Mucosa of gallbladder (tissue), 1 donor: ENCODE results near the gene KRTAP5-2. TPM values are rescaled to one million over a fixed set of nuclear protein-coding genes. Genes with fewer than 3 reads are reported as not detected.

Experiments
- DNase-seq: peaks from one replicate; pipeline ENCODE4 v3.0.0-alpha.2; 2020; ENCODE audit warnings: low spot score
- total RNA-seq: library from RNA; stranded (reverse); gene quantifications from one replicate; pipeline ENCODE4 v1.2.1, GENCODE V29; 2021
- donor health status: DM: no; HTN: no; CAD: no.

KRTAP5-2 gene
- total RNA-seq, 1 donor from 2014 or later: 0.26 TPM

DNA sequence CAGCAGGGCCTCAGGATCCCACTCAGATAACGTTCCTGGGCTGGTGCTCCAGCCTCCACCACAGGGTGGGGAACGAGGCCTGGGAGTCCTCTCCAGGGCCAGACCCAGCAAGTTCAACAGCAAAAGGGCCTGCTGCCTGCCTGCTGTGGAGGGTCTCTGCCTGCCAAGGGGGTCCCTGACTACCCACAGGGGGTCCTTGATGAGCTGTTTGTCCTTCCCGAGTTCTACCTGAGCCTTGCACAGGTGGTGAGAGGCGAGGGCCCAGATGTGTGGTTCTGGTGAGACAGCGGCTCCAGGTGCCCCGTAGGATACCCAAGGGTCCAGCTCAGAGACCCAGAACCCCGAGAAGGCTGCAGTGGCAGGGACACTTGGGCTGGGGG is 30.4 kb downstream of the KRTAP5-2 start:
- DNase-seq: no peak

DNA sequence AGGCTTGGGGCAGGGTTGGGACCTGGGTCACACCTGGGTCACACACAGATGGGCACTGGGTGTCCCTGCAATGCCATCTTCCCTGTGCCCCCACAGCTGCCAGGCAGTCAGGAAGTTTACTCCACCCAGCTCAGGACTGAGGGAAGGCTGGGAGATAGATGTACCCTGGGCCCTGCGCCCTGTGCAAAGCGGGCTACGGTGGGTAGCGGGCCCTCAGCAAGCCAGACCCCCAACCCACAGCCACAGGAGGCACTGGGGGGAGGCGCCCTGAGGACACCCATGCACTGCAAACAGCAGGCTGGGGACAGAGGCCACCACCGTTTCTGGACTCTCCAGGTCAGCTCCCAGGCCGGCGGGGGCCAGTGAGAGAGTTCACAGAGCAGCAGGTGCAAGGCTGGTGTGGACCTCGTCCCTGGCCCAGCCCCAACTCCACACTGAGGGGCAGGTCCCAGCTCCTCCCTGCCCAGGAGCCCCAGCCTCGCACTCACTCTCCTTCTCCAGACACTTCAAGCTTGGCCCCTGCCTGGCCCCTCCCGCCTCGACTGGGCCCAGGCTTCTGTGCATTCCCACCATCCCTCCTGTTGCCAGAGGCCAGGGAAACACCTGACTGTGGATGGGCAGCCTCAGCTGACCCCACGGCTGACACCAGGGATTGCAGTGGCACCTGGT is 30.9 kb downstream of the KRTAP5-2 start:
- DNase-seq: no peak

DNA sequence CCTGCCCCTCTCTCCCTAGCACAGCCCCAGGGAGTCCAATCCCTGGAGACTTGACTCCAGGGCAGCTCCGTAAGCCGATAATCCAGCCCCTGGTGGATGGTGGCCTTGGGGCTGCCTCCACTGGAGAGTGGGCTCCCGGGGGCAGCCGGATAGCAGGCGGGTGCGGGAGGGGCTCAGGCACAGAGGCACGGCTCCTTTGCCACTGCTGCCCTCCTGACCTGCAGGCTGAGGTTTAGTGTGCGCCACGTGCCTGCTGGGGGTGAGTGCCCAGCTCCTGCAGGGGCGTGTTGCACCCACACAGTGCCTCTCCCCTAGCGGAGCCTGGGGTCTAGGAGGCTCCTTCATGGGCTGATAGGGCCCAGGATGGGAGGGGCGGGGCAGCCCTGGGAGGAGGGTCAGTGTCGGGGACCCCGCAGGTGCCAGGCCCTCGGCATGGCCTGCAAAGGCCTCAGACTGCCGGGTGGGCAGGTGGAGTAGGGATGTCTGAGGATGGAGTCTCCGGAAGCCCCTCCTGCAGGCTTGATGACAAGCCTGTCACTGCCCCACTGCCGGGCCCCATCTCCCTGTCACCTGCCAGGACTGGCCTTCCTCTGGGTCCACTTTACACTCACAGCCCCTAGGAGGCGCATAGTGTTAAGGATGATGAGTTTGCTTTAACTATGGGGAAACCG is 31.6 kb downstream of the KRTAP5-2 start:
- no peak for DNase-seq

DNA sequence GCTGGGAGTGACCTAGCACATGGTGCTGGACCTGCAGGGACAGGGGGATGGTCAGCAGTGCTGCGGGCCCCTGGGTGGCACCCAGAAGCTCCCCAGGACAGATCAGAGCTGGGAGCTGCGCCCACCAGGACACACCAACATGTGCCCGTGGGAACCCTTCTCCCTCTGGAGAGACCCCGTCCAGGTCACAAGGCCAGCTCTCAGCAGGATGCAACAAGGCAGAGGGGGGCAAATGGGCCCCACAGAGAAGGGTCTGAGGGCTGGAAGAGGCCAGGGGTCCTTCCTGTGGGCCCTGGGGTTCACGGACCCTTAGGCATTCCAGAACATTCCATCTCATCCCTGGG is 32.2 kb downstream of the KRTAP5-2 start:
- no peak for DNase-seq

DNA sequence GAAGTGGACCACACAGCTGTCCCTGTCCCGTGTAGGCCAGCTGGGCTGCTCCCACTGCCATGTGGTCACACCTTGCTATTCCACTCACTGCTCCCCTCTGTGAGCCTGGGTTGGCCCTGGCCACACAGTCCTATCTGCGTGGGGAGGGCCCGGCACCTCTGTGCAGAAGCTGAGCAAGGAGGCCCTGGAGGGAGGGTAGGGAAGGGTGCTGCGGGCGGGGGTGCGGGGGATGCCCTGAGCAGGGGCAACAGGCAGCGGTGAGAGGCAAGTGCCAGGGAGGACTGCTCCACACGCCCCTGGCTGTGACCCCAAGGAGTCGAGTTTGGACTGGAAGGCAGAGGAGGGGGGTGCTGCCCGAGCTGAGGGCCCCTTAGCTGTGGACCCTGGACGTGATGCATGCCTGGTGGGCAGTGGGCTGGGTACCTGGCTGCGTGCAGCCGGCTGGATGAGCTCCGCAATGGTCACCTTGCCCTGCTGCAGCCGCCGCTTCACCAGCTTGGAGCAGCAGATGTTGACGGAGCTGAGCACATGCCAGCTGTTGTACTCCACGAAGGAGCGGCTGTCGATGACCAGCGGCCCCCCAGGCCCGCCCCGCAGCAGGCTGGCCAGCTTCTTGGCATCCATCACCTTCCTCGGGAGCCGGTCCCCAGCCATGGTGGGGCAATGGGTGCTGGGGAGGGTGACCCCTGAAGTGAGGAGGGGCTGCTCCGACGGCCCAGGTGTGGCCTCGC is 32.8 kb downstream of the KRTAP5-2 start:
- no peak for DNase-seq

DNA sequence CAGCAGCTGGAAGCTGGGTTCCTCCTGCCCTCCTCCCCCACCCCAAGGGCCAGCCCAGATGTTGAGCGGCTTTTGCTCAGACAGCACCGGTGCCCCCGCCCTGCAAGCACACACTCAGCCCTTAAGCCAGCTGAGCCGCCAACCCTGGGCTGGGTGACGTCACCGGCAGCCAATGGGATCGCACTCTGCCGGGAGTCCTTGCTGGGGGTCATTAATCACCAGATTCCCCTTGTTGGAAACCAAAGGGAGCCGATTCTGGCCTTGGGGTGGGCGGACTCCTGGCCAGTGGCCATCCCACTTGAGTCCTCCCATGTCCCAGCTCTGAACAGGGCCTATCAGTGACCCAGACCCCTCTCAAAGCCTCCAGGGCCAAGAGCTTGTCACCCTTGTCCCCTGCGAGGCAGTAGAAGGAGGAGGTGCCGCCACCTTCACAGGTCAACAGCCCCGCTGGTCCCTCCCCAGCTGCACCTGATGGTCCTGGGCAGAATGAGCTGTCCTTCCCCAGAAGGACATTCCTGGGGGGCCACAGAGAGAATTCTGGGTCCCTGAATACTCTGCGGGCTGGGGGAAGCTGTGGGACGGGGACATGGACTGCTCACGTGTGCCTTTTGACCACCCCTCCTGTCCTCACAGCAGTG is 33.4 kb downstream of the KRTAP5-2 start:
- DNase-seq: peak; percentile 74

DNA sequence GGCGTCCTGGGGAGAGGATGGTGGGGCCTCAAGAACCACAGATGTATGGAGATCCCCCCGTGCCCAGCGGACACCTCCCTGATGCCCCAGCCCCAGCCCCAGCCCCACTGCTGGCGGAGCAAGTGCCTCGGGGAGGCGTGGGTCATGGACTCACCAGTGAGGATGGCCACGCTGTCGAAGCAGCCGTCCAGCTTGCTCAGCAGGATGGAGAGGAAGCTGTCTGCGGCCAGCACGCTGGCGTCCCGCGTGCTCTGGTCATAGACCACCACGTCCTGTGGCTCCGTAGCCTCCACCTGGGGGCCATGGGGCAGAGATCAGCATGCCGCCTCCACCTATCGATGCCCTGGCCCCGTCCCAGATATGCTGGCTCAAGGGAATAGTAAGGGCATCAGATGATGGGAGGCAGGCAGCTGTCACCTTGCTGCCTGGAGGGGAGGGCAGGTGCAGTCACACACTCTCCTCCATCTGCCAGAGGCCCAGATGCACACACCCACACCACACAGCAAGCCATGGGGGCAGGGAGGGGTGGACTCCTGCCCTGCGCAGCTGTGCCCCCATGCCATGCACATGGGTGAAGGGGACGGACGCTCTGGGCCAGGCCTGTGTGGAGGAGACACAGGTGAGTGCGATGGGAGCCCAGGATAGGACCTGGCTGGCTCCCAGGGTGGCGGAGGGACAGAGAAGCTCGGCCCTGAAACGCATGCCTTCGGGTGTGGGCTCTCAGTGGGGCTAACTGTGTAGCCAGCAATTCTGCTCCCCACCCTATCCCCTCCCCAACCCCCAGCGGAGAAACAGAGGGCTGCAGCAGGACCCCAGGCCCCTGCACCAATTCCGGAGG is 34.2 kb downstream of the KRTAP5-2 start:
- no peak for DNase-seq

DNA sequence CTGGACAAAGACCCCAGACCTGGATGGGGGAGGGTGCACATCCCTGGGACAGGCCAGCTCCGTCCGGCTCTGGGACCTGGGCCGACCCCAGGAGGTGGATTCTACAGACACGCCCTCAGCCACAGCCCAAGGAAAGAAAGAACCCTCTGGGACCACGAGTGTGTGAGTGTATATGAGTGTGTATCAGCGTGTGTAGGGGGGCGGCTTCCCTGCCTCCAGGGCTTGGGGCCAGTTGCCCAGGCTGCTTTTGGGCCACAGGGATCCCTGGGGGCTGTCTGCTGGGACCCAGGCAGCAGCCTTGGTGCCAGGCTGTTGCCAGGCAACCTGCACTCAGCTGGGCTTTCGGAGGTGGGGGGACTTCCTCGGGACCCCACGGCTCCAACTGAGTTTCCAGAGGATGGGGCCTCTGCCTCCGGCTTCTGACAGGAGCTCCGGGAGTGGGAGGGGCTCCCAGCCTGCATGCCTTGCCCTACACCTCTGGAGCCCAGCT is 34.9 kb downstream of the KRTAP5-2 start:
- DNase-seq: no peak

DNA sequence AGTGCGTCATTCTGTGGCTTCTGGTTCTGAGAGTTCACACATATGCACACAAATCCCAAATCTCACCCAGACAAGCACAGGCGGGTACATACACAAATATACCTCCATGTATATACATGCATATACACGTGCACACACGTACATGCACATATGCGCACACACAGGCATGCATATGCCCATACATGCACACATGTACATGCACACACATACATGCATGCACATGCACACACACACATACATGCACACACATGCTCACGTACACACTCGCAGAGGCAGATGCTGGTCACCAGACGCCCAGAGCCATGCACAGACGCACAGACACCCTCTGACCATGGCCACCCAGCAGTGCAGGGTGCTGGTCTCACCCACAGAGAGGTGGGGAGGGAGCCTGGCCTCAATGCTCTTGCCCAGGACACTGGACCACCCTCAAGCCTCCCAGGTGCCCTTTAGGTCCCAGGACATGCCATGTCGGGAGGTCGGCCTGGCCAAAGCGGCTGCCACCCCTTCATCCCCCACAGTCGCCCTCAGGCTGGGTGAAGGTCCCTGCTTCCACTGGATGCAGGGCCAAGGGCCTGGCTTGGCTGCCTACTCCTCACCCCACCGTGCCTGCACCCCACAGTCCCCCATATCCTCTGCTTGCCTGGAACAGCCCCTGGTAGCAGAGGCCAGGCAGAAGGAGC is 35.5 kb downstream of the KRTAP5-2 start:
- DNase-seq: no peak

DNA sequence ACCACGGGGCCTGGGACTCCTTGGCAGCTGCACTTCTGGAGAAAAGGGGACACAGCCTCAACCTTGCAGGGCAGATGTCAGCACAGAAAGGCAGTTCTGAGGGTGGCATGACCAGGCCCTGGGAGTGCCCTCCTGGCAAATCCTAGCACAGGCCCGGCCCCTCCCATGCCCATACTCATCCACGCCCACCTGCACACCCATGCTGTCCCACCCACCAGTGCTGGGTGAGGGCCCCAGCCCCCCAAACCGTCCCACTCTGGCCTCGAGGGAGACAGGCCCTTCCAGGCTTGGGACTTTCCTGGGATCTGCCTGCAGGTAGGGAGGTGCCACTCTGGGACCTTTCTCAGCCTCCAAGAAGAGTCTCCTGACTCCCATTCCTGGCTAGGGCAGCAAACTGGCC is 36.1 kb downstream of the KRTAP5-2 start:
- no peak for DNase-seq

DNA sequence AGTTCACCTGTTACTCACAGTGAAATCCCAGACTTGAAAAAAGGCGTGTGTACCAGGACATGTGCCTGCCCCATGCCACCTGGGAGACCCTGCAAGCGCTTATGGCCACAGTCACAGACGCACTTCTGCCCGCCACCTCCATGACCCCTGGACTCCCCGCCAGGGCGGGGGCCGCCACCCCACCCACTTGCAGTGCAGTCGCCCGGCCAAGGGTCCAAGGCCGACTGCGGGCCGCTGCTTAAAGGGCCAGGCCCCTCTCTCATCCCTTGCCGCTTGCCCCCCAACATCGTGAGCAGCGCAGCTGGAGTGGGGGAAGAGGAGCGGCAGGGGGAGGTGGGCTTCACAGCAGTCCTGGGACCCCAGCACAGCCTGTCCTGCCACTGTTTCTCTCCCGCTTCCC is 36.8 kb downstream of the KRTAP5-2 start:
- DNase-seq: no peak

DNA sequence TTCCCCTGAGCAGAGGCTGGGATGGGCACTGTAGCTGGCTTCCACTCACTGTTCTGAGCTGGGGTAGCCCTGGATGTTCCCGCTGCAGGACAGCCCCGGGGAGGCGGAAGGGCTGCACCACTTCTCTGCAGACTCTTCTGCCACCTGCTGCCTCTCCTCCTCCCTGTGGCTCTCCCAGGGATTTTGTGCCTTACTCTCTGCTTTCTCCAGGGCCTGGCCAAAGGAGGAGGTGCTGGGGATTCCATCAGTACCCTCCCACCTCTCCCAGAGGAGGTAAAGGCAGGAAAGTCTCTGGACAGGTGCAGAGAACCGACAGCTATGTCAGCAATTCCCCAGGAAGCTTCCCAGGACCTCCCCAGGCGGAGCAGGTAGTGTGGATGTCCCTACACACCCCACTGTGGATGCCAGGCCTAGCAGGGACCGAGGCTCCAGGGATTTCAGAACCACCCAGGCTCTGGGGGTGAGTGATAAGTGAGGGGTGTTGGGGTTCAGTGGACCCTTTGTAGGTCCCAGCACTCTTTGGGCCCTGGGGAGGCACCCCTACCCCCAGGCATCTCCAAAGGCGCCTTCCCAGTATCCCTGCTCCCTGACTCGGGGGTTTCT is 37.3 kb downstream of the KRTAP5-2 start:
- no peak for DNase-seq

DNA sequence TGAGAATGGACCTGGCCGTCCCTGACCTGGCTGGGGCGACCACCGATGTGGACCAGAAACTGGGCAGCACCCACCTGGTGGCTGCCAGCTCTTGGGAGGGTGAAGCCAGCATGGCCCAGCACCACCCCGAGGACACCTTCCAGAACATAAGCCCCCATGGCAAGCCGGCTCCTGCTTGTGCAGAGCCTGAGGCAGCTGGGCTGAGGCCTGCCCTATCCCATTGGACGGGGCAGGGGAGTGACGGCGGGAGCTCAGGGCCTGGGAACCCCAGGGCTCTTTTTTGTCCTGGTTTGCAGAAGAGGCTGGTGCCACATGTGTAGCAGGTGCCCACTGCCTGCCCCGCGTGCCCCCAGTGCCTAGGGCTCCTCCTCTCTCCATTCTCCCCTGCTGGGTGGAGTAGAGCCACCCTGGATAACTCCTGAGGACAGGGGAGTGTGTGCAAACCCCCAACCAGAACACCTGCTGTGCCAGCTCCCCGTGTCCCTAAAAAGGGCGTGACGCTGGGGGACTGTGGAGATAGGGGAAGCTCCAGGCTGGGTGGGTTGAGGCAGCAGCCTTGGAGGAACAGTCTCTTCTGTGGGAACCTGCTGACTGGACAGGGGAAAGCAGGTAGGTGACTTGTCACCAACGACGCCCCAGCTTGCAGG is 38.0 kb downstream of the KRTAP5-2 start:
- DNase-seq: no peak

DNA sequence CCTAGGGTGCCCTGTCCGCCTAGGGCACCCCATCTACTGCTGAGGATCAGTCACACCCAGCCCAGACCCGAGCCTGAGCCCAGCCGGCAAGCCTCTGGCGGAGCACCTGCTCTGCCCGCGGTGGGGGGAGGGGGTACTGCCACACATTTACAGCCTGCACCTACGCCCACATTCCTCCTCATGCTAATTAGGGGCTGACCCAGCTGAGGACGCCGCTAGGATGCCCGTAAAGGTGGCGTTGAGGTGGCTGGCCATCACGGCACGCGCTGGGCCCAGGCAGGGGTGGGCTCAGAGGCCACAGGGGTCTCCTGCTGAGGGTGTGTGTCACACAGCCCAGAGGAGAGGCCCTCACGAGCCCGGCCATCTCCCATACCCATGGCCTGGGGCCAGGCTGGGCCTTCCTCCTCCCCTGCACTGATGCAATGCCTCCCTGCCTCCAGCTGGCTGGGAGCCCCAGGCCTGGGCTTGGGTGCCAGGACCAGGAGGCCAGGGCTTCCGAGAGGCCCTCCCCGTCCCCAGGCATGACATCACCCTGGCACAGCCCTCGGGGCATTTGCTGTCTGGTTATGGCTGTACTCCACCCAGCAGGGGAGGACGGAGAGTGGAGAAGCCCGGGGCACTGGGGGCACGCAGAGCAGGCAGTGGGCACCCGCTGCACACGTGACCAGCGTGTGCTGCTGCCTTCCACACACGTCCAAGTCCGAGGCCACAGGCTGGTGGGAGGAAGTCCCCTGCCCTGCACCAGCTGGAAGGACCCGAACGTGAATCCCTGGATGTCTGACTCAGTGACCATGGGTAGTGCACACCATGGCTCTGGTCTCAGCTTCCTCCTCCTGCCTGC is 38.8 kb downstream of the KRTAP5-2 start:
- peak; percentile 93 for DNase-seq

DNA sequence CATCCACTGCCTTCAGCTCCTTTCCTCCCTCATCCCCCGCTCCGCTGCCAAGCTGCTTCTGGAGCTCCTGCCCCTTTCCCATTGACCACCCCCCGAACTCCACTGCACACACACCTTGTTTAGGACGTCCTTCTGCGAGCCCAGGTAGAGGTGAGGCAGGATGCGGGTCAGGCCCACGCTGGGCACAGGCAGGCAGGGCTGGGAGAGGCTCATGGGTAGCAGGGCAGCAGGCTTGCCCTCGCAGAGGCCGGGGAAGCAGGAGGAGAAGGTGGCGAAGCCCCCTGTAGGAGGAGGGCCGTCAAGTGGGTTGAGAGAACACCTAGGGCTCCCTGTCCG is 39.4 kb downstream of the KRTAP5-2 start:
- no peak for DNase-seq

DNA sequence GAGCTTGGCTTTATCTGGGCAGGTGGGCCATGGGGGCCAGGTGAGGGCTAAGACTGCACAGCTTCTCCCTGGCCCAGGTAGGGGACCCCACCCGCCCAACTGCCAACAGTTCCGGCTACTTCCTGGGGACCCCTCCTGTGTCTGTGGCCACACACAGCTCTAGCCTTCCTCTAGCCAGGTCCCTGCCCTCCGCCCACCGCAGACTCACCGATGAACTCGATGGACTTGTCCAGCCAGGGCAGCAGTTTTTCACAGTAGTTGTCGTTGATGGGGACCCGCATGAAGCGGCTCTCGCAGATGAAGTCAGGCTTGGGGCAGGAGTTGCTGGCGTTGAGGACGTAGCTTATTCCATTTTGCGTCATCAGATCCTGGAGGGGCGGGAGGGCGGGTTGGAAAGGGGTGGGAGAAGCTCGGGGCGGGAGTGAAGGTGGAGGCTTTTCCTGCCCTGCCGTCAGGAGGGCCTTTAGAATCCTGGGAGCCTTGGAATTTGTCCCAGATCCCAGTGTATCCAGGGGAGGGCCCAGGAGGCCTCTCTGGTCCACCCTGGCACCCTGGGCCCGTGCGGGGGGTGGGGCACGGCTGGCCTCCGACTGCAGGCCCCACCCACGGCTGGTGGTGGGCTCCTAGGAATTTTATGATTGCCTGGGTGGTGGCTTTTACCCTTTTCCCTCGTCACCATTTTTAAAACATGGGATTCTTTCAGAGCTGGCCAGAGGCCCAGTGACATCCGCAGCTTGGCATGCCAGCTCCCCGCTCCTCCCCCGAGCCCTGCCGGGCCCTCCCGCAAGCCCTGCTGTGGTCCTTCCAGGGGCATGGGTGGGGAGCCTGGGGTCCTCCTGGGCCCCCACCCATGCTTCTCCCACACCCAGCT is 40.0 kb downstream of the KRTAP5-2 start:
- DNase-seq: peak; percentile 70

DNA sequence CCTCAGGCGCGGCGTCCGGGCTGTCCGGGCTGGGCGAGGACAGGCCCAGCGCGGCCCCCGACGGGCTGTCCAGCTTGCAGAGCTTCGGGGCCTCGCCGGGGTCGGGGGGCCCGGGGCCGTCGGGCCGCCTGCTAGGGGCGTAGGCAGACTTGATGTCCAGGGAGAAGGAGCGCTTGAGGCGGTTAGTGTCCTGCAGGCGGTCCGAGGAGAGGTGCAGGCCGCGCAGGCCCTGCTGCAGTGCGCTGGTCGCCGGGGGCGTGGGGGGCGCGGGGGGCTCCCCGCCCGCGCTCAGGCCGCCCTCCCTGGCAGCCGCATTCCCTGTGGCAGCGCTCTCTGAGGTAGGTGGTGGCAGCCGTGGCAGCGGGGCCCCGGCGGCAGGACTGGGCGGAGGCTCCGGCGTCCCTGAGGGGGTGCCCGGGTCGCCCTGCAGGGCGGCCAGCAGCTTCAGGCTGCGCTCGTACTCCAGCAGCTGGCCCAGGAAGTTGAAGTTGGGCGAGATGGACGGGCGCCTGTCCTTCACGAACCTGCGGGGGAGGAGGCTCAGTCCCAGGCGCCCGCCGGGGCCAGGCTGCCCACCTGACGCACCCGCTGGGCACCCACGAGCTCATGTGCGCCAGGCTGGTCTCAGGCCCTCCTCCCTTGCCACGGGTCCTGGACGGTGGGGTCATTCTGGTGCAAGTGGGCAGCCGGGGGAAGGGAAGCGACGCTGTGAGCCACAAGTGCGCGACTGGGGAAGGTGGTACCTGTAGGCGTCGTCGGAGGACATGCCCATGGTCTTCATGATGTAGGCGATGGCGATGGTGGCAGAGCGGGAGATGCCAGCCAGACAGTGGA is 40.8 kb downstream of the KRTAP5-2 start:
- DNase-seq: no peak
